Activated T-helper 17 cell treated with anti-CD3 and anti-CD28 coated beads, Interleukin-2, amount 50 U/mL, for 72 hours (primary cell): ENCODE data around the gene RGMA. TPM values are rescaled to one million over a fixed set of nuclear protein-coding genes. Genes with fewer than 3 reads are reported as not detected.
A peak's percentile ranks its signal among the peaks of the same experiment; 100 is the strongest.

Source experiments
- ATAC-seq: fragments of 150-1000 bp; cut with Tn5 transposase; replicated peaks from 2 replicates; pipeline ENCODE4 v1.10.0; 2021; ENCODE audit warnings: mild to moderate bottlenecking, moderate library complexity
- H3K27ac Mint-ChIP-seq: one replicate; pipeline ENCODE4 v1.8.0; 2022; ENCODE audit warnings: mixed read lengths
- H3K27me3 Mint-ChIP-seq: one replicate; pipeline ENCODE4 v1.8.0; 2022; ENCODE audit warnings: mixed read lengths
- H3K36me3 Mint-ChIP-seq: one replicate; pipeline ENCODE4 v1.8.0; 2022; ENCODE audit warnings: low read depth, mild to moderate bottlenecking, mixed read lengths
- H3K4me1 Mint-ChIP-seq: one replicate; pipeline ENCODE4 v1.8.0; 2022; ENCODE audit warnings: mixed read lengths
- H3K4me3 Mint-ChIP-seq: one replicate; pipeline ENCODE4 v1.8.0; 2022; ENCODE audit warnings: mild to moderate bottlenecking, mixed read lengths
- H3K9me3 Mint-ChIP-seq: one replicate; pipeline ENCODE4 v1.8.0; 2022; ENCODE audit warnings: mixed read lengths
- total RNA-seq, 2 donors: library from RNA; stranded (reverse); gene quantifications; one replicate each; pipeline ENCODE4 v1.2.3, GENCODE V29; 2022

Gene RGMA
- total RNA-seq, 2 donors from 2014 or later: 0.15 to 0.26 TPM

GRCh38 chr15:93020976-93021772, 67.8 kb downstream of the RGMA start:
- H3K9me3 Mint-ChIP-seq: no peaks in the 10 kb centered on the region
- H3K4me3 Mint-ChIP-seq: peak overlapping the region; percentile 34
- H3K27me3 Mint-ChIP-seq: no peaks in the 10 kb centered on the region
- no peaks in the 10 kb centered on the region for H3K36me3 Mint-ChIP-seq
- peak; percentile 39 for ATAC-seq
- H3K27ac Mint-ChIP-seq: peak overlapping the region; percentile 64
- peaks cover 61% of the 10 kb centered on the region for H3K4me1 Mint-ChIP-seq

GRCh38 chr15:93019971-93020370, 69.0 kb downstream of the RGMA start:
- peak overlapping the region; percentile 34 for H3K4me3 Mint-ChIP-seq
- no peaks in the 10 kb centered on the region for H3K27me3 Mint-ChIP-seq
- H3K27ac Mint-ChIP-seq: peak overlapping the region; percentile 64
- ATAC-seq: no peak
- H3K4me1 Mint-ChIP-seq: peaks cover 65% of the 10 kb centered on the region
- H3K36me3 Mint-ChIP-seq: no peaks in the 10 kb centered on the region
- no peaks in the 10 kb centered on the region for H3K9me3 Mint-ChIP-seq

GRCh38 chr15:93019090-93019489, 69.9 kb downstream of the RGMA start:
- peak overlapping the region; percentile 32 for H3K4me3 Mint-ChIP-seq
- H3K27ac Mint-ChIP-seq: peak overlapping the region; percentile 37
- peak; percentile 58 for ATAC-seq
- no peaks in the 10 kb centered on the region for H3K9me3 Mint-ChIP-seq
- peaks cover 56% of the 10 kb centered on the region for H3K4me1 Mint-ChIP-seq
- H3K27me3 Mint-ChIP-seq: no peaks in the 10 kb centered on the region
- H3K36me3 Mint-ChIP-seq: no peaks in the 10 kb centered on the region

- no peaks in the 10 kb centered on the region for H3K9me3 Mint-ChIP-seq
- no peaks in the 10 kb centered on the region for H3K27me3 Mint-ChIP-seq
- no peak for ATAC-seq
- H3K36me3 Mint-ChIP-seq: no peaks in the 10 kb centered on the region
- peaks cover 56% of the 10 kb centered on the region for H3K4me1 Mint-ChIP-seq
- H3K4me3 Mint-ChIP-seq: peak overlapping the region; percentile 32
- H3K27ac Mint-ChIP-seq: peak overlapping the region; percentile 37
Measured at GRCh38 chr15:93018574-93018973, 70.4 kb downstream of the RGMA start.

GRCh38 chr15:93017526-93017925, 71.5 kb downstream of the RGMA start:
- Mint-ChIP-seq H3K36me3 (no peaks in the 10 kb centered on the region), H3K4me1 (peaks cover 50% of the 10 kb centered on the region), H3K9me3 (no peaks in the 10 kb centered on the region), H3K27me3 (no peaks in the 10 kb centered on the region), H3K27ac (peak overlapping the region; percentile 37), H3K4me3 (peak overlapping the region; percentile 32)
- ATAC-seq: no peak

- Mint-ChIP-seq H3K27ac (peak overlapping the region; percentile 84), H3K9me3 (no peaks in the 10 kb centered on the region), H3K4me3 (no peak overlapping the region), H3K27me3 (no peaks in the 10 kb centered on the region), H3K4me1 (peaks cover 13% of the 10 kb centered on the region), H3K36me3 (no peaks in the 10 kb centered on the region)
- no peak for ATAC-seq
Measured at GRCh38 chr15:93012786-93013185, 76.2 kb downstream of the RGMA start.

GRCh38 chr15:93007994-93008393, 81.0 kb downstream of the RGMA start:
- Mint-ChIP-seq H3K9me3 (no peaks in the 10 kb centered on the region), H3K27me3 (no peaks in the 10 kb centered on the region), H3K4me1 (peaks cover 7% of the 10 kb centered on the region), H3K27ac (peak overlapping the region; percentile 2), H3K36me3 (no peaks in the 10 kb centered on the region), H3K4me3 (no peak overlapping the region)
- ATAC-seq: no peak

- Mint-ChIP-seq H3K4me3 (no peak overlapping the region), H3K36me3 (no peaks in the 10 kb centered on the region), H3K27me3 (no peaks in the 10 kb centered on the region), H3K27ac (peak overlapping the region; percentile 72), H3K4me1 (peaks cover 7% of the 10 kb centered on the region), H3K9me3 (no peaks in the 10 kb centered on the region)
- ATAC-seq: no peak
Measured at GRCh38 chr15:93005133-93005532, 83.9 kb downstream of the RGMA start.

- Mint-ChIP-seq H3K27ac (peak overlapping the region; percentile 44), H3K4me3 (no peak overlapping the region), H3K36me3 (no peaks in the 10 kb centered on the region), H3K9me3 (no peaks in the 10 kb centered on the region), H3K27me3 (no peaks in the 10 kb centered on the region), H3K4me1 (peaks cover 16% of the 10 kb centered on the region)
- no peak for ATAC-seq
Measured at GRCh38 chr15:93001881-93002280, 87.1 kb downstream of the RGMA start.

- no peaks in the 10 kb centered on the region for H3K36me3 Mint-ChIP-seq
- H3K9me3 Mint-ChIP-seq: no peaks in the 10 kb centered on the region
- H3K4me1 Mint-ChIP-seq: peaks cover 16% of the 10 kb centered on the region
- peak overlapping the region; percentile 51 for H3K27ac Mint-ChIP-seq
- ATAC-seq: no peak
- H3K27me3 Mint-ChIP-seq: no peaks in the 10 kb centered on the region
- no peak overlapping the region for H3K4me3 Mint-ChIP-seq
Measured at GRCh38 chr15:93001156-93001555, 87.9 kb downstream of the RGMA start.

GRCh38 chr15:92997821-92998220, 91.2 kb downstream of the RGMA start:
- Mint-ChIP-seq H3K36me3 (no peaks in the 10 kb centered on the region), H3K4me1 (peaks cover 9% of the 10 kb centered on the region), H3K27ac (peak overlapping the region; percentile 21), H3K9me3 (no peaks in the 10 kb centered on the region), H3K27me3 (no peaks in the 10 kb centered on the region), H3K4me3 (no peak overlapping the region)
- ATAC-seq: no peak

GRCh38 chr15:92992720-92993119, 96.3 kb downstream of the RGMA start:
- no peaks in the 10 kb centered on the region for H3K27me3 Mint-ChIP-seq
- no peaks in the 10 kb centered on the region for H3K9me3 Mint-ChIP-seq
- no peaks in the 10 kb centered on the region for H3K36me3 Mint-ChIP-seq
- peak; percentile 14 for ATAC-seq
- peaks cover 8% of the 10 kb centered on the region for H3K4me1 Mint-ChIP-seq
- no peak overlapping the region for H3K4me3 Mint-ChIP-seq
- H3K27ac Mint-ChIP-seq: peak overlapping the region; percentile 14

GRCh38 chr15:92990031-92990430, 99.0 kb downstream of the RGMA start:
- no peak overlapping the region for H3K4me3 Mint-ChIP-seq
- no peaks in the 10 kb centered on the region for H3K27me3 Mint-ChIP-seq
- H3K36me3 Mint-ChIP-seq: no peaks in the 10 kb centered on the region
- no peaks in the 10 kb centered on the region for H3K9me3 Mint-ChIP-seq
- ATAC-seq: no peak
- H3K4me1 Mint-ChIP-seq: peaks cover 5% of the 10 kb centered on the region
- H3K27ac Mint-ChIP-seq: peak overlapping the region; percentile 8

GRCh38 chr15:92989470-92989869, 99.5 kb downstream of the RGMA start:
- H3K36me3 Mint-ChIP-seq: no peaks in the 10 kb centered on the region
- ATAC-seq: no peak
- H3K9me3 Mint-ChIP-seq: no peaks in the 10 kb centered on the region
- peak overlapping the region; percentile 8 for H3K27ac Mint-ChIP-seq
- H3K4me3 Mint-ChIP-seq: no peak overlapping the region
- peaks cover 5% of the 10 kb centered on the region for H3K4me1 Mint-ChIP-seq
- H3K27me3 Mint-ChIP-seq: no peaks in the 10 kb centered on the region
